ENCODE results near the gene FCGR3A.

FCGR3A gene

GRCh38 chr1:161499099-161500039, 50.2 kb downstream of the FCGR3A start:
- no peak for DNase-seq

- DNase-seq: no peak
Measured at GRCh38 chr1:161498646-161499045, 51.0 kb downstream of the FCGR3A start.

GRCh38 chr1:161497961-161498360, 51.7 kb downstream of the FCGR3A start:
- DNase-seq: no peak

GRCh38 chr1:161495490-161495889, 54.1 kb downstream of the FCGR3A start:
- DNase-seq: no peak

GRCh38 chr1:161494091-161494735, 55.4 kb downstream of the FCGR3A start:
- no peak for DNase-seq

- no peak for DNase-seq
Measured at GRCh38 chr1:161492827-161493226, 56.8 kb downstream of the FCGR3A start.

All from activated CD8-positive, alpha-beta memory T cell treated with anti-CD3 and anti-CD28 coated beads, Interleukin-2, amount 50 U/mL, for 4 hours (primary cell).